Tibial artery (tissue), 4 donors: ENCODE data around the gene CCL23.

Experiments used
- DNase-seq, 2 donors: peaks; one replicate each; pipeline ENCODE4 v3.0.0-alpha.2; 2019
- H3K27ac ChIP-seq, 2 donors: fragments of 200-600 bp; sonication (generic) in 1 of 2; 1 replicate in 1 of 2; 2 replicates in 1 of 2; pipeline ENCODE4 v1.5.1; 2018 to 2019; ENCODE audit warnings: mild to moderate bottlenecking in 1 of 2
- H3K27me3 ChIP-seq, 2 donors: fragments of 200-600 bp; sonication (generic) in 1 of 2; one replicate each; pipeline versions ENCODE4 v1.5.1 to v1.6.0; 2016 to 2019
- H3K36me3 ChIP-seq, 3 donors: fragments of 200-600 bp; sonication (generic) in 2 of 3; one replicate each; pipeline ENCODE4 v1.5.1; 2016 to 2019; ENCODE audit warnings: mild to moderate bottlenecking in 2 of 3
- H3K4me1 ChIP-seq, 4 donors: fragments of 200-600 bp; sonication (generic) in 2 of 4; 1 replicate in 3 of 4; 2 replicates in 1 of 4; pipeline ENCODE4 v1.5.1; 2016 to 2019
- H3K4me3 ChIP-seq, 2 donors: fragments of 200-600 bp; sonication (generic) in 1 of 2; 1 replicate in 1 of 2; 2 replicates in 1 of 2; pipeline ENCODE4 v1.5.1; 2018 to 2019; ENCODE audit warnings: mild to moderate bottlenecking in 2 of 2
- H3K9me3 ChIP-seq, 3 donors: fragments of 200-600 bp; sonication (generic) in 1 of 3; one replicate each; pipeline ENCODE4 v1.5.1; 2016 to 2019
- CTCF ChIP-seq, 2 experiments: fragments of 200-600 bp in 1 of 2; fragments of 450-650 bp in 1 of 2; IDR thresholded peaks; one replicate each; pipeline ENCODE4 v1.5.1; 2017 to 2019; ENCODE audit warnings: antibody characterized with exemption in 2 of 2, mild to moderate bottlenecking in 1 of 2, moderate library complexity in 1 of 2
- intact Hi-C: fragments of 100-400 bp; cut with DNase I; formaldehyde crosslinking; loops from one replicate; pipeline ENCODE4 v1.15.0; 2023; ENCODE audit warnings: low total_unique reads

The CCL23 gene

GRCh38 chr17:36034127-36034526 is 16.4 kb upstream of the CCL23 start:
- Histone ChIP-seq H3K9me3 (no peaks in the 10 kb centered on the region), H3K27me3 (no peaks in the 10 kb centered on the region), H3K4me3 (no peak overlapping the region), H3K4me1 (no peaks in the 10 kb centered on the region), H3K36me3 (no peaks in the 10 kb centered on the region), H3K27ac (no peak overlapping the region)
- intact Hi-C loops = no loop called here
- no peak for TF ChIP-seq CTCF (IDR thresholded peaks at IDR 0.05)
- no peak for DNase-seq

GRCh38 chr17:36030956-36031355 is 13.2 kb upstream of the CCL23 start:
- Histone ChIP-seq H3K27ac (no peak overlapping the region), H3K9me3 (no peaks in the 10 kb centered on the region), H3K27me3 (no peaks in the 10 kb centered on the region), H3K36me3 (no peaks in the 10 kb centered on the region), H3K4me1 (no peaks in the 10 kb centered on the region), H3K4me3 (no peak overlapping the region)
- intact Hi-C loops = no loop called here
- no peak for TF ChIP-seq CTCF (IDR thresholded peaks at IDR 0.05)
- no peak for DNase-seq

- peaks cover 0 to 5% (median 0%) of the 10 kb centered on the region in 3 donors for H3K9me3 ChIP-seq
- no peak overlapping the region for H3K27ac ChIP-seq
- intact Hi-C loops = no loop called here
- no peaks in the 10 kb centered on the region for H3K4me1 ChIP-seq
- H3K36me3 ChIP-seq = no peaks in the 10 kb centered on the region
- TF ChIP-seq CTCF (IDR thresholded peaks at IDR 0.05) = no peak
- no peak overlapping the region for H3K4me3 ChIP-seq
- peaks cover 0 to 3% of the 10 kb centered on the region in 2 donors for H3K27me3 ChIP-seq
- DNase-seq = no peak
These were observed 10.0 kb upstream of the CCL23 start for GRCh38 chr17:36027761-36028160.

GRCh38 chr17:36024106-36024869 is 6.5 kb upstream of the CCL23 start:
- Histone ChIP-seq H3K4me1 (no peaks in the 10 kb centered on the region), H3K9me3 (peaks cover 0 to 6% (median 0%) of the 10 kb centered on the region in 3 donors), H3K4me3 (no peak overlapping the region), H3K27ac (no peak overlapping the region), H3K36me3 (no peaks in the 10 kb centered on the region), H3K27me3 (peaks cover 0 to 3% of the 10 kb centered on the region in 2 donors)
- no peak for DNase-seq
- intact Hi-C loops = no loop called here
- no peak for TF ChIP-seq CTCF (IDR thresholded peaks at IDR 0.05)

GRCh38 chr17:36019423-36019822 is 1.7 kb upstream of the CCL23 start:
- Histone ChIP-seq H3K27me3 (peaks cover 0 to 3% of the 10 kb centered on the region in 2 donors), H3K36me3 (no peaks in the 10 kb centered on the region), H3K27ac (no peak overlapping the region), H3K4me3 (no peak overlapping the region), H3K4me1 (no peaks in the 10 kb centered on the region), H3K9me3 (peaks cover 0 to 6% (median 0%) of the 10 kb centered on the region in 3 donors)
- intact Hi-C loops = no loop called here
- TF ChIP-seq CTCF (IDR thresholded peaks at IDR 0.05) = no peak
- no peak for DNase-seq
